IMR-90 (cell line): Measurements from ENCODE around the gene ARHGAP5. TPM values are rescaled to one million over a fixed set of nuclear protein-coding genes. Genes with fewer than 3 reads are reported as not detected.

Experiments used
- ATAC-seq: fragments of 200-7000 bp; cut with Tn5 transposase; 2 replicates; pipeline ENCODE4 v1.9.1; 2020; ENCODE audit warnings: low read depth, mild to moderate bottlenecking, moderate library complexity
- BruUV-seq: library from RNA; stranded (reverse); fragments of 400-500 nt; replicated peaks from 2 replicates; lab custom pipeline; 2021; lab: Mats Ljungman, UMichigan
- CTCF ChIA-PET: fragments of 300-600 bp; formaldehyde crosslinking; extraction: SDS; loops from one replicate; lab custom pipeline; 2021; ENCODE audit warnings: antibody characterized with exemption; lab: Yijun Ruan, JAX
- POLR2A ChIA-PET: fragments of 300-600 bp; sonication (Branson Sonifier 250); formaldehyde crosslinking; loops from one replicate; lab custom pipeline; 2022; ENCODE audit warnings: antibody characterized with exemption; ENCODE audit not compliant: unreplicated experiment; lab: Charles Lee
- DNase-seq: peaks from one replicate; pipeline ENCODE4 v3.0.0; 2013
- H2AFZ ChIP-seq: replicated peaks from 2 replicates; pipeline ENCODE3; 2013; ENCODE audit warnings: low read length, mild to moderate bottlenecking; ENCODE audit not compliant: poor library complexity
- H2AK5ac ChIP-seq: 2 replicates; pipeline ENCODE4 v1.6.1; 2013; ENCODE audit warnings: low read depth, low read length, inconsistent platforms
- H2AK9ac ChIP-seq: replicated peaks from 2 replicates; pipeline ENCODE3; 2013; ENCODE audit warnings: mild to moderate bottlenecking, low read depth, low read length, moderate library complexity; ENCODE audit not compliant: poor library complexity
- H2BK120ac ChIP-seq: 2 replicates; pipeline ENCODE4 v1.6.1; 2013; ENCODE audit warnings: low read depth, low read length, inconsistent platforms
- H2BK15ac ChIP-seq: 3 replicates; pipeline ENCODE4 v1.6.1; 2013; ENCODE audit warnings: low read depth, low read length, inconsistent platforms
- H2BK20ac ChIP-seq: 2 replicates; pipeline ENCODE4 v1.6.1; 2013; ENCODE audit warnings: low read depth, mild to moderate bottlenecking, inconsistent platforms, low read length, moderate library complexity
- H2BK5ac ChIP-seq: 2 replicates; pipeline ENCODE4 v1.6.1; 2013; ENCODE audit warnings: mild to moderate bottlenecking, low read depth, low read length, inconsistent platforms; ENCODE audit not compliant: poor library complexity, severe bottlenecking
- H3K14ac ChIP-seq: replicated peaks from 2 replicates; pipeline ENCODE4 v1.6.1; 2013; ENCODE audit warnings: low read depth, low read length, inconsistent platforms
- H3K18ac ChIP-seq: 2 replicates; pipeline ENCODE4 v1.6.1; 2013; ENCODE audit warnings: low read depth, low read length, control low read depth
- H3K23ac ChIP-seq: 2 replicates; pipeline ENCODE4 v1.6.1; 2013; ENCODE audit warnings: low read depth, low read length, inconsistent platforms
- H3K27ac ChIP-seq: 2 replicates; pipeline ENCODE4 v1.5.1; 2013; ENCODE audit warnings: mild to moderate bottlenecking, control low read depth, low read length; ENCODE audit not compliant: insufficient read depth
- H3K27me3 ChIP-seq: 2 replicates; pipeline ENCODE4 v1.6.1; 2013; ENCODE audit warnings: low read length; ENCODE audit not compliant: control insufficient read depth, insufficient read depth
- H3K36me3 ChIP-seq: 2 replicates; pipeline ENCODE4 v1.6.1; 2013; ENCODE audit warnings: low read length, mixed read lengths; ENCODE audit not compliant: control insufficient read depth, insufficient read depth
- H3K4ac ChIP-seq: 2 replicates; pipeline ENCODE4 v1.6.1; 2013; ENCODE audit warnings: low read depth, low read length, inconsistent platforms
- H3K4me1 ChIP-seq: 2 replicates; pipeline ENCODE4 v1.6.1; 2013; ENCODE audit warnings: low read length, mixed read lengths; ENCODE audit not compliant: control insufficient read depth, insufficient read depth
- H3K4me2 ChIP-seq: 2 replicates; pipeline ENCODE4 v1.6.1; 2013; ENCODE audit warnings: low read depth, mild to moderate bottlenecking, control low read depth, low read length, moderate library complexity
- H3K4me3 ChIP-seq: 2 replicates; pipeline ENCODE4 v1.5.1; 2013; ENCODE audit warnings: low read depth, mild to moderate bottlenecking, control low read depth, low read length, moderate library complexity; ENCODE audit not compliant: insufficient read depth
- H3K56ac ChIP-seq: 2 replicates; pipeline ENCODE4 v1.6.1; 2013; ENCODE audit warnings: low read length, inconsistent platforms; ENCODE audit not compliant: insufficient read depth; ENCODE audit errors: extremely low read depth
- H3K79me1 ChIP-seq, 2 experiments: 2 replicates each; pipeline ENCODE4 v1.6.1; 2013; ENCODE audit warnings: low read length in 2 of 2, inconsistent platforms in 1 of 2, low read depth in 1 of 2
- H3K9ac ChIP-seq: 2 replicates; pipeline ENCODE4 v1.6.1; 2013; ENCODE audit warnings: low read depth, low read length, control low read depth
- H3K9me1 ChIP-seq: 2 replicates; pipeline ENCODE4 v1.6.1; 2013; ENCODE audit warnings: low read length, inconsistent platforms; ENCODE audit not compliant: insufficient read depth
- H3K9me3 ChIP-seq: 2 replicates; pipeline ENCODE4 v1.6.1; 2013; ENCODE audit warnings: low read length; ENCODE audit not compliant: control insufficient read depth, insufficient read depth
- H4K20me1 ChIP-seq: 2 replicates; pipeline ENCODE4 v1.6.1; 2013; ENCODE audit warnings: low read length, inconsistent platforms; ENCODE audit not compliant: insufficient read depth
- H4K5ac ChIP-seq: 2 replicates; pipeline ENCODE4 v1.6.1; 2013; ENCODE audit warnings: mild to moderate bottlenecking, low read depth, low read length, control low read depth
- H4K8ac ChIP-seq, 2 experiments: 2 replicates each; pipeline ENCODE4 v1.6.1; 2013; ENCODE audit warnings: low read depth in 2 of 2, low read length in 2 of 2, control low read depth in 1 of 2, inconsistent platforms in 1 of 2
- H4K91ac ChIP-seq: 2 replicates; pipeline ENCODE4 v1.6.1; 2013; ENCODE audit warnings: low read depth, low read length, inconsistent platforms; ENCODE audit not compliant: insufficient read depth
- CHD1 ChIP-seq: IDR thresholded peaks from 2 replicates; pipeline ENCODE4 v1.6.1; 2012; ENCODE audit warnings: low read depth, low read length, improper control_type of control experiment
- CTCF ChIP-seq: conservative IDR thresholded peaks from 2 replicates; pipeline ENCODE4 v1.5.1; 2012; ENCODE audit warnings: mild to moderate bottlenecking, low read depth, low read length, improper control_type of control experiment
- FOS ChIP-seq: fragments of 150-350 bp; IDR thresholded peaks from 2 replicates; pipeline ENCODE4 v1.6.1; 2016; ENCODE audit warnings: low read depth, low read length
- MXI1 ChIP-seq: IDR thresholded peaks from 2 replicates; pipeline ENCODE4 v1.6.1; 2012; ENCODE audit warnings: low read depth, mild to moderate bottlenecking, low read length, moderate library complexity, borderline replicate concordance
- NFE2L2 ChIP-seq: fragments of 150-350 bp; IDR thresholded peaks from 2 replicates; pipeline ENCODE4 v1.6.1; 2016; ENCODE audit warnings: low read depth, mild to moderate bottlenecking, low read length
- POLR2A ChIP-seq: IDR thresholded peaks from 2 replicates; pipeline ENCODE4 v1.6.1; 2012; ENCODE audit warnings: mild to moderate bottlenecking, low read depth, low read length
- RAD21 ChIP-seq: IDR thresholded peaks from 2 replicates; pipeline ENCODE4 v1.6.1; 2012; ENCODE audit warnings: low read length, improper control_type of control experiment
- WGBS, 2 experiments: methylation state at CpG; one replicate each; pipeline versions ENCODE4 v1.1.5 to v1.1.7; 2013; ENCODE audit warnings: missing lambda C conversion rate in 2 of 2; ENCODE audit not compliant: insufficient read length in 1 of 2; ENCODE audit errors: extremely low coverage in 2 of 2; 5-methylcytosine and 5-hydroxymethylcytosine counted together
- dilution Hi-C: fragments of 300-500 bp; cut with HindIII; formaldehyde crosslinking; loops from one replicate; pipeline ENCODE4 v1.14.3; 2018; ENCODE audit warnings: low sequenced_read_pairs; ENCODE audit not compliant: unreplicated experiment
- in situ Hi-C: fragments of 300-500 bp; cut with MboI; formaldehyde crosslinking; loops from 3 replicates; pipeline ENCODE4 v1.14.3; 2019; ENCODE audit warnings: low sequenced_read_pairs, inconsistent platforms, mixed read lengths
- intact Hi-C: fragments of 100-400 bp; cut with micrococcal nuclease; formaldehyde crosslinking; loops from 2 replicates; pipeline ENCODE4 v1.10.0; 2022
- polyA plus RNA-seq, 3 experiments: library from polyadenylated mRNA; depleted of rRNA; stranded (reverse); fragments of >200 nt; gene quantifications; 2 replicates each; pipeline ENCODE4 v1.2.3, GENCODE V29; 2012; ENCODE audit warnings: low replicate concordance in 1 of 3
- total RNA-seq: library from RNA; depleted of rRNA; stranded (reverse); fragments of >200 nt; gene quantifications from 2 replicates; pipeline ENCODE4 v1.2.3, GENCODE V29; 2012

ARHGAP5 gene
- total and polyA plus RNA-seq, 2 of the 4 experiments (the other 2 are of a cell fraction), result 7.4 to 45.3 TPM

DNA sequence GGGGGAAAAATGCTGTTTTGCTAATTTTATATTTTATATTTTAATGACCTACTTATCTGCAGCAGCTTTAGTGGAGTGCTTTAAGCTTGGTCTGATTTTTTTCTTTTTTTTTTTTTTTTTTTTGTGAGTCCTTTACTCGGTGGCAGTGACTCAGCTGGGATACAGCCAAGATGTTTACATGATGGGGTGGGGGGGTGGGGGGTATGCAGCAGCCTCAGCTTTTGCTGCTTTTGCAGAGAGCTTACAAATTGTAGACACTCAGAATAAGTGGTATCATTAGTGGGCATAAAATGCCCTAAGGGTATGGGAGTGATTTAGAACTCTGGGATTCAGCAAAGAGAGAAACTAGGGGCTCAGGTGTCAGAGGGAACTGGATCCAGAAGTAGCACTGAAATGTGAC is 38.2 kb upstream of the ARHGAP5 start:
- no peak overlapping the region for H3K4me3 ChIP-seq
- no peak overlapping the region for H4K91ac ChIP-seq
- no peak overlapping the region for H4K5ac ChIP-seq
- no peaks in the 10 kb centered on the region for H3K79me1 ChIP-seq
- H3K9ac ChIP-seq, result no peak overlapping the region
- no peak overlapping the region for H2BK120ac ChIP-seq
- ChIA-PET POLR2A (no interaction called here), CTCF (interaction anchor here (0.7 kb wide), 1 partner anchor 14 kb away, joined by 3 read pairs; no protein-coding TSS in a partner anchor)
- no peak overlapping the region for H2AFZ ChIP-seq
- H4K20me1 ChIP-seq, result no peaks in the 10 kb centered on the region
- no CpG with 5 or more reads among the region's 1 CpG for WGBS, 2 experiments
- no peak overlapping the region for H3K27ac ChIP-seq
- no peak overlapping the region for H2BK5ac ChIP-seq
- H4K8ac ChIP-seq, result no peak overlapping the region
- TF ChIP-seq RAD21 (no peak), NFE2L2 (no peak), CTCF (no peak), CHD1 (no peak), MXI1 (no peak), FOS (no peak), POLR2A (no peak)
- H3K4me1 ChIP-seq, result no peaks in the 10 kb centered on the region
- H3K4me2 ChIP-seq, result no peak overlapping the region
- no TSS peak for BruUV-seq
- H3K9me1 ChIP-seq, result no peaks in the 10 kb centered on the region
- peaks cover 12% of the 10 kb centered on the region for H3K27me3 ChIP-seq
- no peak overlapping the region for H3K56ac ChIP-seq
- no peak overlapping the region for H2AK9ac ChIP-seq
- no peaks in the 10 kb centered on the region for H3K9me3 ChIP-seq
- intact Hi-C loops, result no loop called here
- no peak overlapping the region for H2AK5ac ChIP-seq
- no peak for ATAC-seq
- no peak overlapping the region for H2BK15ac ChIP-seq
- dilution Hi-C loops, result no loop called here
- no peaks in the 10 kb centered on the region for H3K36me3 ChIP-seq
- in situ Hi-C loops, result no loop called here
- no peak overlapping the region for H3K18ac ChIP-seq
- no peak overlapping the region for H3K4ac ChIP-seq
- H3K23ac ChIP-seq, result no peak overlapping the region
- H2BK20ac ChIP-seq, result no peak overlapping the region
- no peak overlapping the region for H3K14ac ChIP-seq
- DNase-seq, result peak; percentile 1
